Inflammatory macrophage (primary cell): ENCODE results near the gene SMAD5.

Experiments
- DNase-seq, 2 donors: peaks; one replicate each; pipeline ENCODE4 v3.0.0-alpha.2; 2020 to 2022

SMAD5 gene

DNA sequence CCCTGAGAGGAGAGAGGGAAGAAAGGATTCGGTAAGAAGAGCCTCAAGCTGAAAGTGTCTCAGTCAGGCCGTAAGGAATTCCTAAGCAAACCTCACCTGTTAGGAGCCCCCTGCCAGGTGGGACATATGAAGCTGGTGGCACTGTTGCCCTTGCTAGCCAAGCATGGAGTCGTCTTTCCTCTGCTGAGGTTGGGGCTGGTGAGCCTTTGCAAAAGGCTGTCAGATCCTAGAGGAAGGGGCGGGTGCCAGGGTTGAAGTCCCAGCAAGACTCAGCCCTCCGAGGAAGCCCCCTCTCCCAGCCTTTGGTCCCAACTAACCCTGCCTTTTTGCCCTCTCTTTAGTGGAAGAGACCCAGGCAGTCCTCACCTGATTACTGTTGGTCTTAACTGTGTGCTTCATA, 65.8 kb downstream of the SMAD5 start:
- DNase-seq = no peak

DNA sequence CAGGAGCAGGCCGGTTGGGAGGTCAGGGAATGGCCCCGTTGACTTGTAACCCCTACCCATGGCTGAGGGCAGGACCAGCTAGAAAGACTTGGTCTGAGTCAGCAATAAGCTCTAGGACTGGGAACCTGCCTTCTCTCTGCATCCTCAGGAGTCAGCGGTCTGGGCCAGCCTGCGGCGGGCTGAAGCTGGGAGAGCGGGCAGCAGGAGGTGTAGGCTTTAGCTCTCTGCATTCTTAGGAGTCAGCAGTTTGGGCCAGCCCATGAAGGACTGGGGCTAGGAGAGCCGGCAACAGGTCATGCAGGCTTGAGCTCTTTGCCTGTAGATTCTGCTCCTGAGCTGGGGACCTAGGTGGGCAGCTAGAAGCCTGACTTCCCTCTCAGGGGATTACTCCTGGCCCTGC, 66.8 kb downstream of the SMAD5 start:
- no peak for DNase-seq

DNA sequence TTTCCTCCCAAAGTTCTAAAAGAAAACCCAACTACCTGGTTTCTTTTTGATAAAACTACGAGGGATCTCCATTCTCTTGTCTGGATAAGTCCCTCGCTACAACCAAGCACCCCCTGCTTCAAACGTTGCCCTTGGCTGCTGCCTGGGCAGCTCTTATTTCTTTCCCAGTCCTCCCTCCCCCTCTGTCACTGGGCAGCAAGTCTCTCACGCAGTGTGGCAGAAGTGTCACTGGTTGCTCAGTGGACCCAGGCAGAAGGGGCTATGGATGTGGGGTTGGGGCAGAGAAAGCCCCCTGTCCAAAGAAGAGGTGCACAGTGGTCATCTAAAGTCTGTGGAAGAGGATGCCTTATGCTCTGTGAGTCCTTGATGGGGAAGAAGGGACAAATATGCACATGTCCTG, 67.5 kb downstream of the SMAD5 start:
- no peak for DNase-seq

DNA sequence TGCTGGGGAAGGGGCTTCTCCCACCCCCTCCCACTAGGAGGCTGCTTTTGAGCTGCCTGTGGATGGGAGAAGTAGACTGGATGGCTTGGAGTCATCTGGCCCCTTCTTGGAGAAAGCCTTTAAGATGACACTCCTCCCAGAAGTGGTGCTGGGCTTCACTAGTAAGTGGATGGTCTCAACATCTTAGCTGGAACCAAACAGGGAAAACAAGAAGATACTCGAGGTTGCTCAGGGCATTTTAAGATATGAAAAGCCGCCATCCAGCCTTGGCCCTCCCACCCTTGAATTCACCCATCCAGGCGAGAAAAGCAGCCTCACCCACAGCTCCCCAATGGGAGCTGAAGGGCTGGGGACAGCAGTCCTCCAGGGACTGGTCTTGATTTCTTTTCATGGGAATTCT, 68.1 kb downstream of the SMAD5 start:
- DNase-seq = no peak

DNA sequence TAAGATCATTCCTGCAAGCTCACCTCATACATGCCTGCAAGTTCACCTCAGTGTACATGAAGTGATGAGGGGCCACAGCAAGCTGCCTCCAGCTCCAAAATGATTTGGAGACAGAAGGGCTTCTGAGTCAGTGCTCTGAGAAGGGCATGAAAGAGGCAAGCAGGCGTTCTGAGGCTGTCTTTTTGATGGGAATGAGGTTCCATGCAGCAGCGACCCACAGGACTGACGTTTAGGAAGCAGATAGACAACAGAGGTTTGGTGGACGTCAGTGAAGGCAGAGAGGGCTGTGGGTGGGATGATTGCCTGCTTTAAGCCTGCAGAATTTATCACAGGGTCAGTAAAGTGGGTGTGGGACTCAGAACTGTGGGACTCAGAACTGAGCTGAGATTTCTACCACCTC, 69.2 kb downstream of the SMAD5 start:
- no peak for DNase-seq

DNA sequence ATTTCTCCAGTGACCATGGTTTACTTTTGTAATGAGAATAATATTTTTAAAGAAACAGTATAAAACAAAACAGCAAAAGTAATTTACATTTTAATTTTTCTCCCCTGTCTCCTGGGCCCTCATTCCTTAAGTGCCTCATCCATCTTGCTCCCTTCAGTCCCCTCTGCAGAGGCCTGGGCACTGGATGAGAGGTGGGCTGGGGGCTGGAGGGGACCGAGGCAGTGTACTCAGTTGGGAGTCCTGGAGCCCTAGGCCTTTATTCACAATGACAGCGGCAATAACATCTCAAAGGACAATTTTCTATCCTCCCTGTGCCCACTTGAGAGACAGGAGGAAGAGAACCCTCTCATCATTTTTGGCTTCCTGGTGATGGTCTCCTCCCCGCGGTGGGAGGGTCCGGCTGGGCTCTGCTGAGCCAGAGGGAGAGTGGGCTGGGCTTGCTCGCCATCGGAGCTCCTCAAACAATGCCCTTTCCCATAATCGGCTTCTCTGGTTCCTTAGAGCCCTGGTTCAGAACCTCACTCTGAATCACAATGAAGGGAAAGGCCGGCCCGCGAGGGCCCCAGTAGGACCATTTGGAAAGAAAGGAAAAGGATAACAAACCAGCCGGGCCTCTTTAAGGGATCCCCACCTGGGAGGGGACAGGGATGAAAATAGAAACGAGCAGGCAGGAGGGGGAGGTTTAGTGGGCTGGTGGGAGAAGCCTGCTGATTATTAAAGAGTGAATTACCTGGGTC, 70.0 kb downstream of the SMAD5 start:
- no peak for DNase-seq

DNA sequence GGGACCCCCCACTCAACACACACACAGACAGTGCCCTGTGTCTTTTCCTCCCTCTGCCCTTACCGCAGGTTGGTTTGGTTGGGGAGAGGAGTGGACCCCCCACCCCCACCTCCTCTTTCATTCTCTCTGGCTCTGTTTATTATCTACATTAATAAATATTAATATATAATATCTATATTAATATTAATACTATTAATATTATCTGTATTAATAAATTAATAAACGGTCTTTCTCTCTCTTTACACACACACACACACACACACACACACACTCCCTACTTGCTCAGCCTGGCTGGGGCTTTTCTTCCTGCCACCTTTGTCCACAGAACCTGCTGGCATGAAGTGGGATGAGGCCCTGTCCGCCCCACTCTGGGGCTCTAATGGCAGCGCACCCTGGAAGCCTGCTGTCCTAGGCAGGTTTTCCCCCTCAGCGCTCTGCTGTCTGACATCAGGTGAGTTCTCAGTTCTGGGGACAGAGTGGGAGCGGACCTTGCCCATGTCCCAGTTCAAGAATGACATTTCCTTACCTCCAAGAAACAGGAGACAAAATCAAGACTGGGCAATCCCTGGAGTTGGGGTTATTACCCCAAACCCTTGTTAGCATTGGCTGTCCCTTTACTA, 70.8 kb downstream of the SMAD5 start:
- DNase-seq = no peak

DNA sequence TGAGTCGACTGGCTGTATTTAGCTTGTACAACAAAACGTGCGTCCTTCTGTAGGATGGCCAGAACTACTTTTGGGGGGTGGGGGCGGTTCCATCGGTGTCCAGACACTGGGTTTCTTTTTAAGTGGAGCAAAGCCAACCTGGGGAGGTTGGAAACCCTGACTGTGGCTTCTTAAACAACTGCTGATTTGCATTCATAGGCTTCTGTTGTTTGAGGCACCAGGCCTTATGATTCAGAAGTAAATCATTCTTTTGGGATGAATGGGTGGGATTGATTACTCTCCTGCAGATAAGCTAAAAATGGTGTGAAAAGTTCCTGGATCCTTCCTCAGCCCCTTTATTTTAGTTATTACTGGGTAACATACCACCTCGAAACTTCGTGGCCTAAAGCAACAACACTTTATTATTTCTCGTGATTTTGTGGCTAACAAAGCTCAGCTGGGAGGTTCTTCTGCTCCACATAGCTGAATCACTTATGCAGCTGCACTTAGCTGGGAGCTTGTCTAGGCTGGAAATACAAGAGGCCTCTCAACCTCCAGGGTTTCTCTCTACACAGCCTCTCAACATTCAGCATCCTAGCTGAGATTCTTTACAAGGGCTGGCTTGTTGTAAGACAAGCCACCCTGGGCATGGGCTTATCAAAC, 72.5 kb downstream of the SMAD5 start:
- no peak for DNase-seq

DNA sequence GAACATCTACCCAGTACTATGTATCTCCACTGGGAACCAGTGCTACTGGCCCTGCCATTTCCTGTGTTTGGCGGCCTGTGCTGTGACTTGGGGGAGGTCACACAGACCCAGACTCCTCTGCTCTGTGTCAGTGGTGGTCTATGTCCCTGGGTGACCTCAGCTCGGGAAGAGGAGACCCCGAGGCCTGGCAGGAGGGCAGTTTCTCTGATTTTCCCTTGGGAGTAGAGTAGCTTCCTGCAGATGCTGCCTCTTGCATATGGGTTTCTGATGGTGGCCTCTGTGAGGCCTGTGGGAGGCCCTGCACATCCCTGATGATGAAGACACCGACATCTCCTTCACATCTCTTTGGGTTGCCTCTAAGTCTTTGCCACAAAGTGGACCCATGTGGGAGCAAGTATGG, 73.3 kb downstream of the SMAD5 start:
- DNase-seq = no peak

DNA sequence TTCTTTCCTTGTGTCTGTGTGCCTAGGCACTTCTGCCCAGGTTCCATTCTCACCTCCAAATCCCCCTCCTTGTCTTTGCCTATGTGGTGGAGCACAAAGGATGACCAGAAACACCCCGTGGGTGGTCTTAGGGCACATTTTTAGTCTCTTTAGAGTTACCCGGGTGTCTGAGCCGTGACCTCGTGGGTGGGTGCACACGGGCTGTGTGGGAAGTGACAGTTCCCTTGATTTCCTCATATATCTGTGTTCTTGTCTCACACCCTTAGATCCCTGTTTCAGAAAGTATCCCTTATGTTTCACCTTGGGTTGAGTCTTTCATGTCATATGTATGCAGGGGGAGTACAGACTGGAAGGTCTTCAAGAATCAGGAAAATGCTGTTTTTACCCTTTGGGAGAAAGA, 73.7 kb downstream of the SMAD5 start:
- DNase-seq = peak in 1 of 2 donors; percentile 61

DNA sequence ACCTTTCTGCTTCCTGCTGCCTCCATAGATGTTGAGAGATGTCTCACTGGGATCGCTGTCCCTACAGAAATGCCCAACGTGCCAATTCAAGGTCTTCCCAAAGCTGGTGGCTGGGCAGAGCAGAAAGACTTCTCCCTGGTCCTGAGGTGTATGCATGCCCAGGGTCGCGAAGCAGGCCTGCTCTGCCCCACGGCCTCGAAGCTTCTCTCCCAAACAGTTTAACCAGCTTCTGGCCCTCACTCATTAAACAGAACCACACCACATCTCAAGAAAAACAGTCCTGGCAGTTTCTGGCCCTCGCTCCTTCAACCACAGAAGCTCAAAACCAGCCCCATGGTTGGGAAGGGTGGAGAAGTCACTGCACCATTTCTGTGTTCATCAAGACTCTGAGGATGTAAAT, 75.0 kb downstream of the SMAD5 start:
- no peak for DNase-seq

DNA sequence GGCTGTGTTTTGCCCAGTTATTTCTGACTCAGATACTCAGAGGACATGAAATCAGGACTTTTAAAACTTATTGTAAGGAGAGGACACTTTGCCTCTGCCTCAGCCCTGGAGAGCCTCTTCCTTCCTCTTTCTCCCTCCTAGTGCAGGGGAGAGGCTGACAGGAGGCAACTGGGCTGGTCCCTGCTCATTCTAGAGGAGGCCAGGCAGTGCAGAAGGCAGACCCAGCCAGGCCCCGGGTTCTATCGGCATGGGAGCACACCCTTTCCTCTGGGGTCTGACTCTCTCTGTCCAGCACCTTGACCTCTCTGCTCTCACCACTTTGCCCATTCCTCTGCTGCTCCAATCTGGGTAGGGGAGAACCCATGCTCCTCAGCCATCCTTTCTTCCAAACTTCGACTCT, 76.3 kb downstream of the SMAD5 start:
- DNase-seq = peak in 1 of 2 donors; percentile 23

DNA sequence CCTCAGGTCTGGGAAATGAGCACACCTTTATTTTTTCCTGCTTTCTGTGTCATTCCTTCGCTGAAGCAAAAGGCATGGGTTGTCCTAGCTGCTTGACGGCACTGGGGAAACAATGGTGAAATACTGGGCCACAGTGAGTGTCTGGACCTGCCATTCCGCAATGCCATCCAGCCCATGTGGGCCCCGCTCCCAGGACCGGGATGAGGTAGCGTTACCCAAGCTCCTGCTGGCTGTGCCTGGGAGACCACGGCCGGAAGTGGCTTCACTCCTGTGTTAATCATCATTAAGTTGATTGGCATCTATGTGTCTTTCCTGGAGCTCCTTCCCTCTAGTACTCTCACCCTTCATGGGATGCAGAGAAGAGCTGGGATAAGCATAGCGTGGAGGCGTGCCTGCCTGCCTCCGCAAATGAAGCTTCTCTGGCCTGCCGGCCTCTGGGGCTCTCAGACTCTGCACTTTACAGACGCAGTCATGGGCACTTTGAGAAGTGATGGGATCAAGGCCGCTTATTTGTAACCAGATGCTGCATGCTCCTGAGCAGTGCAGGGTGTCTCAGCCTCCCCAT, 76.8 kb downstream of the SMAD5 start:
- DNase-seq = no peak

DNA sequence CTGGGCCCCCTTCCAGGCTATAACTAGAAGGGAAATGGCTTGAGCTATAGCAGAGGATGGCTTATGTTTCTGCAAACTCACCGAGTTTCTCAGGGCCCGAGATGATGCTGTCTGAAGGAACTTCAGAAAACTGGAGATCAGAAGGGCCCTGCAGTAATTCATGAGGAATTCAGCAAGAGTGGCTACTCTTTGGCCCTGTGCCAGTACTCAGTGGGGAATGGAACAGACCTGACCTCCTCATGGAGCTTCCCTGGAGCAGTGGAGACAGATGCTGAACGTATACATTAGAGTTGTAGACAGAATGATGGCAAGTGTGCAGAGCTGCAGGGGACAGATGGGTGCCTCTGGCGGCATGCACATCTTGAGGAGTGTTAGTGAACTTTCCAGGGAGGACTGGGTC, 77.6 kb downstream of the SMAD5 start:
- DNase-seq = no peak

DNA sequence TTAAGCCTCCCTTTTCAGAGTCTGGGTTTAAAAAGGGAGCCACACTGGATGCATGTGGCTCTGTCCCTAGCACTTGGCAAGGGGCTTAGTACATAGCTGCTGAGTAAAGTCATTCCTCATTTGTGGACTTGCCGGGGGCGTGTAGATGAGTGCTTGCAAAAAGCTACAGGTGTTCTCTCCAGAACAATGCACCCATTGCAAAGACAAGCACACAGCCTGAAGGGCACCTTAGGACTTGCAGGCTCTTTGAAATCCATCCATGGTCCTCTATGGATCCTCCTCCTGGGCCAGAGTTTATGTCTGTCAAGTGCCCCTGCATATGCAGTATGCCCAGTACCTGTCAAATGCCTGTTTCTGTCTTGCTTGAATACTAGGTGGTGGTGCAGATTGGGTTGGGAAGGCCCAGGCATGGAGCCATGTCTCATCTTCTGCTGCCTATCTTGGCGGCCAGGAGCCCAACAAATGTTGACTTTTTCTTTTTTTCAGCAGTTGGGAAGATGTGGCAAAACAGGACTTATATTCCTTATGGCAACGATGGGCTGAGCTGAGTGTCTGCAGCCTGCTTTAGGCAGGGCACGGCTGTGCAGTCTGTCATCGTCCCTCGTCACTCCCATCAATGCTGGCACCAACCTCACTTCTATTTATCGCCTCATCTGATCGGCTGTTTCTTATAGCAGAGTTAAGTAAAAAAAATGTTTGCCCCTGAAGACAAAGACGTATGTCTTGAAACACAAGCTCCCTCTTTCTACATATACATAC, 78.8 kb downstream of the SMAD5 start:
- no peak for DNase-seq

DNA sequence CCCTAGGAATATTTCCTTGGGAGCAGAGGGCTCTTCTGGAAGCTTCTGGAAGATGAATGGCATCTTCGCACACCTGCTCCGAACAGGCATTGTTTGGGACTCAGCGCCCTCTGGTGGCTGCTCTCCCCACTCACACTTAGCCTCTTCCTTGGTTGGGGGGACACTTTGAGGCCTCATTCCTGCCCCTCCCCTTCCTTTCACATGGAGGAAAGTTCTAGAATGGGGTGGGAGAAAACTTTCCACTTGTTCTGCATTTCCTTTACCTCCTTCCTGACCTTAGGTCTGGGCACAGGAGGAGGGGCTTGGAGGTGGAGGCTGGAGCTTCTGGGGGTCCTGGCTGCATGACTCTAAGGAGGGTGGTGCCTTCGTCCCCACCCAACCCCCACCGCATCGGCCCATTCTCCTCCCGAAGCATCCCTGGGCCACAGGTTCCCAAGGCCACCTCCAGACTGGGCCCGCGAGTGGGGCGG, 79.6 kb downstream of the SMAD5 start:
- peak; percentile 24 to 53 for DNase-seq

DNA sequence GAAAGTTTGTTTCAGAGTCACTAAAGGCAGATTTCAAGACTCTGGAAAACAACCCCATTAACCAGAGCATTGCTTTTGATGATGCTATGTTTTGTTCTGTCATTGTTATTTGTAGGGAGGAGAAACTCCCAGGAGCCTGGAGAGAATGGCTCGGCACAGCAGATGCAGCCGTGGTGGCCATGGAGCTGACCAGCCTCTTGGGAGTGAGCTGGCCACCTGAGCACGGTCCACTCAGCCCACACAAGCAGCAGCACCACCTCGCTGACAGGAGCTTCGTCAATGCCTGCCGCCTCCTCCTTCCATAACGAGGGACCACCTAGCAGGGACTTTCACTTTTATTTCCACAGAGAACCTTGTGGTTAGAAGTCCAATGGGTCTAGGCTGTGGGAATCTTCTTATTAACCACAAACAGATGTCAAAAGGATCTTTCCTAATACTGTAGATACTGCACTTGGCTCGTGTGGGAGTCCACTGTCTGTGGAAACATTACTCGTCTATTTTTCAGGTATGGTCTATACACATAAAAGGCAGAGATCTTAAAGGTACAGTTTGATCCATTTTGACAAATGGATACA, 81.4 kb downstream of the SMAD5 start:
- DNase-seq = no peak

DNA sequence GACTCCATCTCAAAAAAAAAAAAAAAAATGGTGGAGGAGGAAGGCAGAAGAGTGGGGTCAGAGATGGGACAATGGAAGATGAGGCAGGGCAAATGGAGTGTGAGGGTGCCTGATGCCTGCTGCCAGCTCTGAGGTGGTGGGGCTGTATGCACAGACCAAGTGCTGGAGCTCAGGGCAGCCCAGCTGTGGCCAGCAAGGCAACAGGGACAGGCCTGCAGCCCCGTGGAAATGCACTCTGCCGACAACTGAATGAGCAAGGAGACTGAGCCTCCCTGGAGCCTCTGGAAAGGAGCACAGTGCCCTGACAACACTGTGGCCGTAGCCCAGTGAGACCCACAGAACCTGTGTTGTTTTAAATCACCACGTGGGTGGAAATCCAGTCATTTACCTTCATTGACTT, 83.2 kb downstream of the SMAD5 start:
- DNase-seq = no peak

DNA sequence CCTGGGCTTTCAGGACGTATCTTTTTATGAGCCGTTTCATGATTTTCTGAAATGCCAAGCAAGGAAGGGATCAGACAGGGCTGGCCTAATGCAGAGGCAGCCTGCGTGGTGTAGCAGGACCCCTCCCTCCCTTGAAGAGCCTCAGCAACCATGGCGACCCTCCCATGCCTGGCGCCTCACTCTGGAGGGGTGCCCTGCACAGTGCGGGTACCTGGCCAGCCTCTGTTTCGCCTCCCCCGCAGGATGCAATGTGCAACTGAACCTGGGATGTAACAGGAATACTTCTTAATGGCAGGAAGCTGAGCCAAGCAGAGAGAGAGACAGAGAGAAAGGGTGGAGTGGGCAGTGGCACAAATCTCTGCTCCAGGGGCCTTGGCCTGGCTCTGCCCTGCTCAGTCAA, 83.6 kb downstream of the SMAD5 start:
- DNase-seq = no peak

DNA sequence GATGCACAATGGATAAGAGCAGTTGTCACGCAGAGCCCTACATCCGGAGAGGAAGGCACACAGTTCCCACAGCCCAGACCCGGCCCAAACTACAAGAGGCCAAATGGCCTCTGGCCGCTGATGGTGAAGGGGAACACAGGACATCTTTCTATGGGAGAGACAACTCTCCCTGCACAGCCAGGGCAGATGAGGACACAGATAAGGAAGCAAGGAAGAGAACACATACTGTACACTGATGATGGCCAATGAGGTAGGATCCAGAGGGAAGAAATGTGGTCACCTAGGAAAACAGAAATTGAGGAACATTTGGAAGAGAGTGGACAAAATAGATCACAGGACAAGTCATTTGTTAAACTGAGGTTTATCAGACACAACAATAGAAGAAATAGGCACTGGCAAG, 88.7 kb downstream of the SMAD5 start:
- DNase-seq = no peak

DNA sequence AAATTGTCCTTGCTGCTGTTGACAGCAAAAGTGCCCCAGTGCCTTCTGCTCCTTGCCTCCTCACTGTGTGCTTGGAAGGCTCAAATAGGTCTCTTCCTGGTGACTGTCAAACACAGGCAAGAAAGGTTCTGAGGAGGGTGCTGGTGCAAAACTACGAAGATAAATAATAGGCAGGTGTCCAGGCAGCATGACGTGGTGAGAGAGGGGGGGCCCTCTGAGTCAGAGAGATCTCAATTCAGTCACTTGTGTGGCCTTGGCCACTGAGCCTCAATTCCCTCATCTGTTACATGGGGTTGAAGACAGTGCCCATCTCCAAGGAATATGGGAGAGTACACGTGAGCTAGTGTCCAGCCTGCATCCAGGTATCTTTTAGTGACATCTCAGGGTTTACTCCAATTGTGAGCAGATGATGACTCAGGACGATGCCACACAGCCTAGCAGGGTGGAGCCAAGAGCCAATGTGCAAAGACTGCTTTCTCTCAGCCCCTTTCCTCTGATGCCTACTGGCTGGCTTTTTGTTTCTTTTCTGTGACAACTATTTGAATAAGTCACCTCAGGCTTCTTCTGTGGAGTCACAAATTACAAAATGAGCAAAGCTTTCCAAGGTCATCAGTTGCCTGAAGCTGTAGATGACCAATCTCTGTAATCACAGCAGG, 90.1 kb downstream of the SMAD5 start:
- no peak for DNase-seq

DNA sequence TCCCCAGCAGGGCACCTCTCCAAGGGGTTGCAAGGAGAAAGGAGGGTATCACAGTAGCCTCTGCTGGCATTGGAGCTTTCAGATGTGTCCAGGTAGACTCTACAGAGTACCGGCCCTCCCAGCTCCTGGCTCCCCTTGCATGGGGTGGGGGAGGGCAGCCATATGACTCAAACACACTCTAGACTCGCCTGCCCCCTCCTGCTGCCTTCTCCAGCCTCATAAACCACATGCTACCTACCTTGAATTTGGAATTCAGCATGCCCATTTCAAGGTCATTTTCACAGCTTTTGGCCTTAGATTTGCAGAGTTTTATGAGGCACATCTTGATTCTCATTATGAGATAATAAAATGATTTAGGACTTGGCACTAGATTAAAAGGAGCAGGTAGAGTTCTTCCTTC, 93.2 kb downstream of the SMAD5 start:
- DNase-seq = no peak
